T-helper 1 cell (primary cell): ENCODE data around the gene SLIT3.
A peak's percentile ranks its signal among the peaks of the same experiment; 100 is the strongest.

ENCODE experiments used
- DNase-seq, 5 donors: peaks; one replicate each; pipeline ENCODE4 v3.0.0-alpha.2; 2012 to 2020

Gene SLIT3

GRCh38 chr5:168985454-168985853 lies 315.5 kb downstream of the SLIT3 start:
- DNase-seq: no peak

GRCh38 chr5:168984135-168984675 lies 316.7 kb downstream of the SLIT3 start:
- DNase-seq: no peak

GRCh38 chr5:168979135-168979534 lies 321.8 kb downstream of the SLIT3 start:
- DNase-seq: no peak

- DNase-seq: no peak
Observed at GRCh38 chr5:168978500-168978899, 322.4 kb downstream of the SLIT3 start.

GRCh38 chr5:168978015-168978414 lies 322.9 kb downstream of the SLIT3 start:
- DNase-seq: no peak

GRCh38 chr5:168976311-168976970 lies 324.5 kb downstream of the SLIT3 start:
- no peak for DNase-seq

GRCh38 chr5:168975331-168975730 lies 325.6 kb downstream of the SLIT3 start:
- DNase-seq: no peak

GRCh38 chr5:168974082-168974481 lies 326.9 kb downstream of the SLIT3 start:
- no peak for DNase-seq

GRCh38 chr5:168972731-168973130 lies 328.2 kb downstream of the SLIT3 start:
- DNase-seq: no peak

GRCh38 chr5:168971100-168971499 lies 329.8 kb downstream of the SLIT3 start:
- DNase-seq: no peak

GRCh38 chr5:168969326-168969886 lies 331.5 kb downstream of the SLIT3 start:
- no peak for DNase-seq

- DNase-seq: no peak
Observed at GRCh38 chr5:168967882-168968620, 332.9 kb downstream of the SLIT3 start.

- no peak for DNase-seq
Observed at GRCh38 chr5:168965638-168966037, 335.3 kb downstream of the SLIT3 start.

- DNase-seq: no peak
Observed at GRCh38 chr5:168964182-168964581, 336.8 kb downstream of the SLIT3 start.

GRCh38 chr5:168962306-168962705 lies 338.6 kb downstream of the SLIT3 start:
- no peak for DNase-seq

GRCh38 chr5:168961681-168962080 lies 339.3 kb downstream of the SLIT3 start:
- DNase-seq: no peak

- DNase-seq: peak in 1 of 5 donors; percentile 7
Observed at GRCh38 chr5:168960497-168960896, 340.4 kb downstream of the SLIT3 start.

GRCh38 chr5:168953351-168953750 lies 347.6 kb downstream of the SLIT3 start:
- DNase-seq: no peak

GRCh38 chr5:168952196-168952595 lies 348.7 kb downstream of the SLIT3 start:
- no peak for DNase-seq

GRCh38 chr5:168951769-168952168 lies 349.2 kb downstream of the SLIT3 start:
- DNase-seq: no peak

GRCh38 chr5:168951356-168951755 lies 349.6 kb downstream of the SLIT3 start:
- DNase-seq: no peak

GRCh38 chr5:168950241-168950951 lies 350.5 kb downstream of the SLIT3 start:
- peak in 1 of 5 donors; percentile 16 for DNase-seq

- no peak for DNase-seq
Observed at GRCh38 chr5:168948746-168949145, 352.2 kb downstream of the SLIT3 start.
